Activated T-helper 1 cell treated with Interleukin-2 at 50 U/mL for 16 hours (primary cell): ENCODE measurements around the gene ABCC12.
"Not testable (repeated sequence)": the region's sequence is repeated elsewhere in the genome, so short reads cannot be mapped to it uniquely, and the experiment has no call there.

Source experiments
- DNase-seq: peaks from one replicate; pipeline ENCODE4 v3.0.0-alpha.2; 2020; ENCODE audit warnings: low read depth

Gene ABCC12

GRCh38 chr16:48155926-48156789 is at the start of gene ABCC12:
Gene ABCC12, minus strand, starts transcription at chr16:48155993. Its CDS starts 9,569 bp downstream, at chr16:48146424.
- DNase-seq, result no peak

- no peak for DNase-seq
These were observed 49.0 kb upstream of the ABCC12 start for GRCh38 chr16:48204825-48205151.

GRCh38 chr16:48203974-48204824 is 48.4 kb upstream of the ABCC12 start:
- no peak for DNase-seq

- no peak for DNase-seq
These were observed 45.9 kb upstream of the ABCC12 start for GRCh38 chr16:48201515-48202201.

GRCh38 chr16:48197294-48197693 is 41.5 kb upstream of the ABCC12 start:
- DNase-seq, result no peak

- no peak for DNase-seq
These were observed 39.2 kb upstream of the ABCC12 start for GRCh38 chr16:48194828-48195556.

- DNase-seq, result no peak
These were observed 38.1 kb upstream of the ABCC12 start for GRCh38 chr16:48193846-48194245.

- no peak for DNase-seq
These were observed 32.8 kb upstream of the ABCC12 start for GRCh38 chr16:48188449-48189102.

GRCh38 chr16:48187779-48188178 is 32.0 kb upstream of the ABCC12 start:
- DNase-seq, result no peak

GRCh38 chr16:48184681-48185080 is 28.9 kb upstream of the ABCC12 start:
- DNase-seq, result no peak

- no peak for DNase-seq
These were observed 27.3 kb upstream of the ABCC12 start for GRCh38 chr16:48182979-48183537.

- not testable (repeated sequence) for DNase-seq
These were observed 26.1 kb upstream of the ABCC12 start for GRCh38 chr16:48181746-48182520.

GRCh38 chr16:48180868-48181480 is 25.2 kb upstream of the ABCC12 start:
- DNase-seq, result no peak

GRCh38 chr16:48176635-48177408 is 21.0 kb upstream of the ABCC12 start:
- no peak for DNase-seq

- no peak for DNase-seq
These were observed 18.1 kb upstream of the ABCC12 start for GRCh38 chr16:48173889-48174288.

- no peak for DNase-seq
These were observed 16.9 kb upstream of the ABCC12 start for GRCh38 chr16:48172682-48173081.

- DNase-seq, result no peak
These were observed 14.1 kb upstream of the ABCC12 start for GRCh38 chr16:48169896-48170295.

- DNase-seq, result no peak
These were observed 12.3 kb upstream of the ABCC12 start for GRCh38 chr16:48168075-48168474.

- DNase-seq, result not testable (repeated sequence)
These were observed 10.8 kb upstream of the ABCC12 start for GRCh38 chr16:48166617-48167016.
